Left hindlimb (tissue), 1 donor: ENCODE measurements around the gene GGNBP2.

Source experiments
- DNase-seq: peaks from one replicate; pipeline ENCODE4 v3.0.0-alpha.2; 2018

The GGNBP2 gene

DNA sequence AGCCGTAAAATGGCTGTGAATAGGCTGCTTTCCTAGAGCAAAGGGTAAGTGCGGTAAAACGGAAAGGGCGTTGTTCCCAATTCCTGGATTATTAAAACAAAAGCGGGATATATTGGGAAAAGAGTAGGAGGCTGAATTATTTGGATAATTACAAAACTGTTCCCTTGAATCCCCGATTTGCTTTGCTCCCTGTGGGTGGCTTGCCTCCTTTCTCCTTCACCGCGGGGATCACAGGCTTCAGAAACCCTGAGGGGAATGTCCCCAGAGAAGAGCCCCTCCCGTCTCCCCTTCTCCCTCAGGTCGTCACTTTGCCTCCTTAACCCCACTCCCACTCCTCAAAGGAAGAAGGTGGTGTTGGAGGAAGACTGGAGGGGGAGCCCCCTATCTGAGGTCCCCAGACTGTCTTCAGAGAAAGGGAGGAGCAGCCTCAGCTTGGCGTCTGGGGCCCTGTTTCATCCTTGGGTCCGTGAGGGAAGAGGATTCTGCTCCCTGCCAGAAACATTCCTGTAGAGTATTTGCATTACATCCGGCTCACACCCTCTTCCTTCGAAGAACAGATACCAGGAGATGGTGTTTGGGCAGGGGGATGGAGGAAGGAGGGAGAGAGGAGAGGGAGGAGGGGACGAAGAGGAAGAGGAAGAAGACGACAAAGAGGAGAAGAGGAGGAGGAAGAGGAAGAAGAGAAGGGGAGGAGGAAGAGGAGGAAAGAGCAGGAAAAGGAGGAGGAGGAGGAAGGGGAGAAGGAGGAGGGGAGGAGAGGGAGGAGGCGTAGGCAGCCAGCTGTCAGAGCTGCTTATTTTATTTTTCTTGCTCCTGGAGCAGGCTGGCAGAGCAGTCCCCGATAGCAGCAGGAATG is 88.4 kb downstream of the GGNBP2 start:
- no peak for DNase-seq
